Measurements from ENCODE around the gene KCTD3. TPM values are rescaled to one million over a fixed set of nuclear protein-coding genes. Genes with fewer than 3 reads are reported as not detected.

KCTD3 gene
- total RNA-seq, 6 donors from 2014 or later, result 17.9 to 55.4 (median 29.2) TPM

DNA sequence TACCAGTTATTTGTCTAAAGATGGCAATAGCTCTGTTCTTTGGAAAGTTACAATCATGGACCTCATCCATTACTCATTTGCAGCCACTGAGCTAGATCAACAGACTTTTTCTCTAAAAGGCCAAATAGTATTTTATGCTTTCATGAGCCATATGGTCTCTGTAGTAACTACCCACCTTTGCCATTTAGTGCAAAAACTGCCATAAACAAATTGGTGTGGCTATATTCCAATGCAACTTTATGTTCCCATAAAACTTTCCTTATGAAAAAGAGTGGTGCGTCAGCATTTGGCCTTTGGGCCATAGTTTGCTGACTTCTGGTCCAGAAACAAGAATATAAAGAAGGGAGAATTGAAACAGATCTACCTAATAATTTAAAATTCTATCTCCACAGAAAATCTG is 20.1 kb upstream of the KCTD3 start:
- Histone ChIP-seq H3K4me1 (no peaks in the 10 kb centered on the region), H3K4me3 (no peak overlapping the region), H3K9me3 (peaks cover 0 to 10% (median 0%) of the 10 kb centered on the region in 4 donors), H3K36me3 (no peaks in the 10 kb centered on the region), H3K27me3 (no peaks in the 10 kb centered on the region), H3K27ac (no peak overlapping the region)
- 90 to 100% methylated on average over 1 of the region's 1 CpG for WGBS, 2 donors
- ATAC-seq (ENCODE audit: low FRiP score in 2 of 2) (no peak), DNase-seq (no peak)
- TF ChIP-seq EP300 (IDR thresholded peaks at IDR 0.05), result no peak
- no peak for TF ChIP-seq POLR2AphosphoS5 (IDR thresholded peaks at IDR 0.05)
- no peak for TF ChIP-seq POLR2A (IDR thresholded peaks at IDR 0.05)
- TF ChIP-seq, protein P1, sequence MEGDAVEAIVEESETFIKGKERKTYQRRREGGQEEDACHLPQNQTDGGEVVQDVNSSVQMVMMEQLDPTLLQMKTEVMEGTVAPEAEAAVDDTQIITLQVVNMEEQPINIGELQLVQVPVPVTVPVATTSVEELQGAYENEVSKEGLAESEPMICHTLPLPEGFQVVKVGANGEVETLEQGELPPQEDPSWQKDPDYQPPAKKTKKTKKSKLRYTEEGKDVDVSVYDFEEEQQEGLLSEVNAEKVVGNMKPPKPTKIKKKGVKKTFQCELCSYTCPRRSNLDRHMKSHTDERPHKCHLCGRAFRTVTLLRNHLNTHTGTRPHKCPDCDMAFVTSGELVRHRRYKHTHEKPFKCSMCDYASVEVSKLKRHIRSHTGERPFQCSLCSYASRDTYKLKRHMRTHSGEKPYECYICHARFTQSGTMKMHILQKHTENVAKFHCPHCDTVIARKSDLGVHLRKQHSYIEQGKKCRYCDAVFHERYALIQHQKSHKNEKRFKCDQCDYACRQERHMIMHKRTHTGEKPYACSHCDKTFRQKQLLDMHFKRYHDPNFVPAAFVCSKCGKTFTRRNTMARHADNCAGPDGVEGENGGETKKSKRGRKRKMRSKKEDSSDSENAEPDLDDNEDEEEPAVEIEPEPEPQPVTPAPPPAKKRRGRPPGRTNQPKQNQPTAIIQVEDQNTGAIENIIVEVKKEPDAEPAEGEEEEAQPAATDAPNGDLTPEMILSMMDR (IDR thresholded peaks at IDR 0.05), result no peak

DNA sequence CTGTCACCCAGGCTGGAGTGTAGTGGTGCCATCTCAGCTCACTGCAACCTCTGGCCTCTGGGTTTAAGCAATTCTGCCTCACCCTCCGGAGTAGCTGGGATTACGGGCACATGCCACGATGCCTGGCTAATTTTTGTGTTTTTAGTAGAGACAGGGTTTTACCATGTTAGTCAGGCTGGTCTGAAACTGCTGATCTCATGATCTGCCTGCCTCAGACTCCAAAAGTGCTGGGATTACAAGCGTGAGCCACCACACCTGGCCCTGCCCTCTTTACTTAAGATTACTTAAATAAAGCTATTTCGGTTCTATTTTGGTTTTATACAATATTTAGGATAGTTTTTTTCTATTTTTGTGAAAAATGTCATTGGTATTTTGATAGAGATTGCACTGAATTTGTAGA is 15.3 kb upstream of the KCTD3 start:
- Histone ChIP-seq H3K4me1 (no peaks in the 10 kb centered on the region), H3K9me3 (peaks cover 0 to 9% (median 3%) of the 10 kb centered on the region in 4 donors), H3K27me3 (no peaks in the 10 kb centered on the region), H3K36me3 (no peaks in the 10 kb centered on the region), H3K4me3 (no peak overlapping the region), H3K27ac (no peak overlapping the region)
- TF ChIP-seq POLR2AphosphoS5 (IDR thresholded peaks at IDR 0.05) (no peak), EP300 (IDR thresholded peaks at IDR 0.05) (no peak), POLR2A (IDR thresholded peaks at IDR 0.05) (no peak)
- TF ChIP-seq, protein P1 (IDR thresholded peaks at IDR 0.05), result no peak
- ATAC-seq (ENCODE audit: low FRiP score in 2 of 2) (no peak), DNase-seq (no peak)
- 91 to 97% methylated on average over 5 of the region's 5 CpGs for WGBS, 2 donors

DNA sequence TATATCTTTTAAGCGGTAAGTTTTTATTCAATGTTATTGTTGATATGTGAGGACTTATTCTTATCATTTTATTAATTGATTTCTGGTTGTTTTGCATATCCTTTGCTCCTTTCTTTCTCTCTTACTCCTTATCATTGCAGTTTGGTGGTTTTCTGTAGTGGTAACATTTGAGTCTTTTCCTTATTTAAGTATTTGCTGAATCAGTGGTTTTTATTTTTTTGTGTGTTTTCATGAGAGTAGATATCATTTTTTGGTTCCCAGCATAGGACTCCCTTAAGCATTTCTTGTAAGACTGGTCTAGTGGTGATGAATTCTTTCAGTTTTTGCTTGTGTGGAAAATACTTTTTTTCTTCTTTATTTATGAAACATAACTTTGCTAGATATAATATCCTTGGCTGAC is 12.2 kb upstream of the KCTD3 start:
- peaks cover 0 to 9% (median 3%) of the 10 kb centered on the region in 4 donors for H3K9me3 ChIP-seq
- DNase-seq, result no peak
- TF ChIP-seq POLR2AphosphoS5 (IDR thresholded peaks at IDR 0.05) (no peak), POLR2A (IDR thresholded peaks at IDR 0.05) (no peak), EP300 (IDR thresholded peaks at IDR 0.05) (no peak)
- TF ChIP-seq, protein P1 (IDR thresholded peaks at IDR 0.05), result no peak
- no peak for ATAC-seq (ENCODE audit: low FRiP score in 2 of 2)
- H3K27me3 ChIP-seq, result no peaks in the 10 kb centered on the region
- H3K27ac ChIP-seq, result no peak overlapping the region
- no peaks in the 10 kb centered on the region for H3K36me3 ChIP-seq
- 94 to 100% methylated on average over 1 of the region's 1 CpG for WGBS, 2 donors
- no peaks in the 10 kb centered on the region for H3K4me1 ChIP-seq
- H3K4me3 ChIP-seq, result no peak overlapping the region

DNA sequence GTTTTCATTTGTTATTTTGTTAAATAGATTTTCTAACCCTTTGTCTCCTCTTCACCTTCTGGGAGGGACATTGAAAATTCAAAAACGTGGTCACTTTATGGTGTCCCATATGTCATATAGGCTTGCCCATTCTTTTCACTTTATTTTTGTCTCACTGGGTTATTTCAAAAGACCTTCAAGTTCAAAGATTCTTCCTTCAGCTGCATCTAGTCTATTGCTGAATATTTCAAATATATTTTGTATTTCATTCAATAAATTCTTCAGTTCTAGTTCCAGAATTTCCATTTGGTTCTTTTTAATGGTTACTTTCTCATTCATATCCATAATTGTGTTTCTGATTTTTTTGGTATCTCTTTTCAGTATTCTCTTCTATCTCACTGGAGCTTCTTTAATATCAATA is 11.6 kb upstream of the KCTD3 start:
- Histone ChIP-seq H3K36me3 (no peaks in the 10 kb centered on the region), H3K4me1 (no peaks in the 10 kb centered on the region), H3K27ac (no peak overlapping the region), H3K9me3 (peaks cover 0 to 9% (median 3%) of the 10 kb centered on the region in 4 donors), H3K4me3 (no peak overlapping the region), H3K27me3 (no peaks in the 10 kb centered on the region)
- 63% methylated on average over 1 of the region's 1 CpG for WGBS, 2 donors
- TF ChIP-seq, protein P1 (IDR thresholded peaks at IDR 0.05), result no peak
- TF ChIP-seq POLR2AphosphoS5 (IDR thresholded peaks at IDR 0.05) (no peak), POLR2A (IDR thresholded peaks at IDR 0.05) (no peak), EP300 (IDR thresholded peaks at IDR 0.05) (no peak)
- DNase-seq (no peak), ATAC-seq (ENCODE audit: low FRiP score in 2 of 2) (no peak)

DNA sequence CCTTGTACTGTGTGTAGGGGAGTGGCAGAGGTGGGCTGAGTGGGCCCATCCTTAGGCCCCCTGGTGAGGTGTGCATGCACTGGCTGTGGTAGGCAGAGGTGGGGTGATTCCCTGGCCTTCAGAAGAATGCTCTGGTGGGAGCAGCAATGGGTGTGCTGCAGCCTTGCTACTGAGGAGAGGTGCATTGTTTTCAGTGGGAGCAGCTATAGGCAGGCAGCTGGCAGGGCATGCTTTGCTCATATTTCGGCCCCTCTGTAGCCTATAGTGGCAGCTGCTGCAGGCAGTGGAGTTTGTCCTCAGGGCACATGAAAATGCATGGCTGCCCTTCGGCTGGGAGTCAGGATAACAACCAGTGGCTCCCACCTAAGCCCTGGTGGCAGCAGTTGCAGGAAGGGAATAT is 10.1 kb upstream of the KCTD3 start:
- Histone ChIP-seq H3K36me3 (no peaks in the 10 kb centered on the region), H3K9me3 (peaks cover 0 to 9% (median 3%) of the 10 kb centered on the region in 4 donors), H3K4me1 (no peaks in the 10 kb centered on the region), H3K27ac (no peak overlapping the region), H3K4me3 (no peak overlapping the region), H3K27me3 (no peaks in the 10 kb centered on the region)
- DNase-seq (no peak), ATAC-seq (ENCODE audit: low FRiP score in 2 of 2) (peak in 1 of 2 donors; percentile 59)
- TF ChIP-seq, protein P1 (IDR thresholded peaks at IDR 0.05), result no peak
- TF ChIP-seq POLR2AphosphoS5 (IDR thresholded peaks at IDR 0.05) (no peak), POLR2A (IDR thresholded peaks at IDR 0.05) (no peak), EP300 (IDR thresholded peaks at IDR 0.05) (no peak)
- 92 to 100% methylated on average over 1 to 2 of the region's 2 CpGs for WGBS, 2 donors
